Measurements from ENCODE around the gene MSRB3. TPM values are rescaled to one million over a fixed set of nuclear protein-coding genes. Genes with fewer than 3 reads are reported as not detected.
"Not testable (repeated sequence)": the region's sequence is repeated elsewhere in the genome, so short reads cannot be mapped to it uniquely, and the experiment has no call there.

MSRB3 gene
- total RNA-seq, 1 donor from 2014 or later: 8.3 TPM

DNA sequence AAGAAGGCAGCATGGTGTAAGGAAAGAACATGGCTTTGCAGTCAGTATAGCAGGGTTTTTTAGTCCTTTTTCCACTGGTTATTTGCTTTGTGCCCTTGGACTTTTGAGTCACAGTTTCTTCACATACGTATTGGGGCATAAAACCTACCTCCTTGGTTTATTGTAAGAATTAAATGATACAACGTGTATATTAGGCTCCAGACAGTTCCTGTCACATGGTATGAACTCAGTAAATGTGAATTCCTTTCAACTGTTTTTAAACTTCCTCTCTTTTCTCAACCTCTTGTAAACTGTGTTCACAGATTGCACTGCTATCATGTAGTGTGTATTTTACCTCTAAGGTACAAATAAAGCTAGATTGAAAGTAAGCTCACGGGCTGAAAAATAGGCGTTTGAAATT, 29.5 kb downstream of the MSRB3 start:
- Mint-ChIP-seq H3K27ac (ENCODE audit: unreplicated experiment) (no peak overlapping the region), H3K9me3 (no peaks in the 10 kb centered on the region)

DNA sequence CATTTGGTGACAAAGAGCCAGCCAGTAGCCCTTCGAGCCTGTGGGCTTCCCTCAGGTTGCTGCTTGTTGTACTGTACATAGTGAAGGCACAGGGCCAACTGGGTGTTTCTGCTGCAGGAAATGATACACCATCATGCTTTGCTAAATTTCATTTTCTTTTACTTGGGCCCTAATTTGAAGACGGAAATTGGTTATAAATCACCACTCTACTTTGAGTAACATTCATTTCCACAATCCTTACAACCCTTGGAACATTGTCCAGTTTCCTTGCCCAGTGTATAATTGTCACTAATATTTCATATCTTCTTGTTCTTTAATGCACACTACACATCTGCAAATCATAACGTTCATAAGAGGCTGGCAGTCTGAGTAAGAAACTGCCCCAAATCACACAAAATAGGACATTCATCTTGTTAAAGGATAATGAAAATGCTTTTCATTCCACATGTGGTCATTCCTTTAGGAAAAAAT, 30.2 kb downstream of the MSRB3 start:
- H3K27ac Mint-ChIP-seq (ENCODE audit: unreplicated experiment): no peak overlapping the region
- H3K4me1 Mint-ChIP-seq: peaks cover 16% of the 10 kb centered on the region

More for the DNA sequence above, 29.5 kb downstream of the MSRB3 start:
- no peak overlapping the region for H3K4me3 Mint-ChIP-seq
- TF ChIP-seq, protein P1, sequence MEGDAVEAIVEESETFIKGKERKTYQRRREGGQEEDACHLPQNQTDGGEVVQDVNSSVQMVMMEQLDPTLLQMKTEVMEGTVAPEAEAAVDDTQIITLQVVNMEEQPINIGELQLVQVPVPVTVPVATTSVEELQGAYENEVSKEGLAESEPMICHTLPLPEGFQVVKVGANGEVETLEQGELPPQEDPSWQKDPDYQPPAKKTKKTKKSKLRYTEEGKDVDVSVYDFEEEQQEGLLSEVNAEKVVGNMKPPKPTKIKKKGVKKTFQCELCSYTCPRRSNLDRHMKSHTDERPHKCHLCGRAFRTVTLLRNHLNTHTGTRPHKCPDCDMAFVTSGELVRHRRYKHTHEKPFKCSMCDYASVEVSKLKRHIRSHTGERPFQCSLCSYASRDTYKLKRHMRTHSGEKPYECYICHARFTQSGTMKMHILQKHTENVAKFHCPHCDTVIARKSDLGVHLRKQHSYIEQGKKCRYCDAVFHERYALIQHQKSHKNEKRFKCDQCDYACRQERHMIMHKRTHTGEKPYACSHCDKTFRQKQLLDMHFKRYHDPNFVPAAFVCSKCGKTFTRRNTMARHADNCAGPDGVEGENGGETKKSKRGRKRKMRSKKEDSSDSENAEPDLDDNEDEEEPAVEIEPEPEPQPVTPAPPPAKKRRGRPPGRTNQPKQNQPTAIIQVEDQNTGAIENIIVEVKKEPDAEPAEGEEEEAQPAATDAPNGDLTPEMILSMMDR (conservative IDR thresholded peaks at IDR 0.05): no peak
- no peak for DNase-seq (ENCODE audit: low read depth, low spot score)
- H3K36me3 Mint-ChIP-seq (ENCODE audit: low read depth): no peaks in the 10 kb centered on the region
- no peaks in the 10 kb centered on the region for H3K27me3 Mint-ChIP-seq (ENCODE audit: low read depth)
- peaks cover 16% of the 10 kb centered on the region for H3K4me1 Mint-ChIP-seq

DNA sequence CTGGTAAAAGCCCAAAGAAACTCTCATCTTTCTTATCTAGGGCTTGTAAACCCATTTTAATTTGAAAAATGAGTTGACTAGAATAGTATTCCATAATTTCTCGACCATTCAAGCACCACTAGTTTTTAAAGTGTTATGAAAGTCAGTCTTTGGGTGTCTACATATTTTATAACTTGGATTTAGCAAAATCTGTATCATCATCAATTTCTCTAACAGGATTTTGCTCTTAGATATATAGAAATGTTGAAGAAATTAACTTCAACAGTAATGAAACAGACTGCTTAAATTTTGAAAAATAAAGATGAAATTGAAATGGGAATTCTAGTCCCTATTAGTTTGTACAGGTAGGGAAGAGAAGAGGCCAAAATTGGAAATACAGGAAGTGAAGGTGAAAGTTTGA, 32.8 kb downstream of the MSRB3 start:
- H3K36me3 Mint-ChIP-seq (ENCODE audit: low read depth): no peaks in the 10 kb centered on the region
- peaks cover 16% of the 10 kb centered on the region for H3K4me1 Mint-ChIP-seq
- TF ChIP-seq, protein P1 (conservative IDR thresholded peaks at IDR 0.05): no peak
- H3K27ac Mint-ChIP-seq (ENCODE audit: unreplicated experiment): no peak overlapping the region
- no peak for DNase-seq (ENCODE audit: low read depth, low spot score)
- no peaks in the 10 kb centered on the region for H3K9me3 Mint-ChIP-seq
- H3K27me3 Mint-ChIP-seq (ENCODE audit: low read depth): no peaks in the 10 kb centered on the region
- H3K4me3 Mint-ChIP-seq: no peak overlapping the region

More for the DNA sequence above, 30.2 kb downstream of the MSRB3 start:
- H3K36me3 Mint-ChIP-seq (ENCODE audit: low read depth): no peaks in the 10 kb centered on the region
- TF ChIP-seq, protein P1 (conservative IDR thresholded peaks at IDR 0.05): no peak
- no peaks in the 10 kb centered on the region for H3K9me3 Mint-ChIP-seq
- H3K4me3 Mint-ChIP-seq: no peak overlapping the region
- no peaks in the 10 kb centered on the region for H3K27me3 Mint-ChIP-seq (ENCODE audit: low read depth)
- no peak for DNase-seq (ENCODE audit: low read depth, low spot score)

DNA sequence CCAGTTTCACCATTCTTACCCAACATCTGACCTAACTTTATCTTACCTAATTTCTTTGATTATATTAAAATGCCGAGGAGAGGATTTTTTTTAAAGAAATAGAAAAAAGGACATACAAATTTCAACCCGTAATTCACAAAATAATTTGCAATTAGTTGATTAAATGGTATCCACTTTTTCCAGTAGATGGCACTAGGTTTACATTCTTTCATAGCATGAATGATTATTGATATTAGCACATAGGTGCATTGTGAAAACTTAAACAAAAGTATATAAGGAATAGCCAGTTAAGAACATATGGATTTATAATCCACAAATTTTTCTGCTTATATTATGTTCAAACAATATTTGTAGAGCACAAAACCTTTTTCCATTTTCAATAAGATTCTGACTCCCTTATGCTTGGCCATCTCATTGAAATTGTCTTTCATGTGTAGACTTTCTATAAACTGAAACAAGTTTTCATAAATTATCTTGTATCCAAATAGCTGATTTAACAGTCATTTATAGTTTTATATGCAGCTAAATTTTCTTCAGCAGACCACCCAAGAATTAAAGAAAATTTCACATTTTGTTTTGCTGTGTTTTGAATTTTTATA, 35.3 kb downstream of the MSRB3 start:
- Mint-ChIP-seq H3K27me3 (ENCODE audit: low read depth) (no peaks in the 10 kb centered on the region), H3K4me3 (no peak overlapping the region), H3K36me3 (ENCODE audit: low read depth) (no peaks in the 10 kb centered on the region), H3K27ac (ENCODE audit: unreplicated experiment) (no peak overlapping the region), H3K9me3 (no peaks in the 10 kb centered on the region), H3K4me1 (no peaks in the 10 kb centered on the region)
- DNase-seq (ENCODE audit: low read depth, low spot score): no peak
- TF ChIP-seq, protein P1 (conservative IDR thresholded peaks at IDR 0.05): peak; percentile 75

DNA sequence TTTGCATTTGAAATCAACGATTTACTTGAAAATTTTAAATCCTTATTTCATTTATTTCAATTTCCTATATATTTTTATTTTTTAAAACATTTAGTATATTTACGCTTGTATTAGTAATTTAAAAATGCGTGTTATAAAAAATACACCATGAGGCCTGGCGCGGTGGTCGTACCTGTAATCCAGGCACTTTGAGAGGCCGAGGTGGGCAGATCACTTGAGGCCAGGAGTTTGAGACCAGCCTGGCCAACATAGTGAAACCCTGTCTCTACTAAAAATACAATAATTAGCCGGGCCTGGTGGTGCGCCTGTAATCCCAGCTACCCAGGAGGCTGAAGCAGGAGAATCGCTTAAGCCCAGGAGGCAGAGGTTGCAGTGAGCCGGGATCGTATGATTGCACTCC, 36.8 kb downstream of the MSRB3 start:
- not testable (repeated sequence) for DNase-seq (ENCODE audit: low read depth, low spot score); H3K27me3 Mint-ChIP-seq (ENCODE audit: low read depth); H3K9me3 Mint-ChIP-seq; H3K4me1 Mint-ChIP-seq; H3K27ac Mint-ChIP-seq (ENCODE audit: unreplicated experiment); H3K4me3 Mint-ChIP-seq; H3K36me3 Mint-ChIP-seq (ENCODE audit: low read depth)

DNA sequence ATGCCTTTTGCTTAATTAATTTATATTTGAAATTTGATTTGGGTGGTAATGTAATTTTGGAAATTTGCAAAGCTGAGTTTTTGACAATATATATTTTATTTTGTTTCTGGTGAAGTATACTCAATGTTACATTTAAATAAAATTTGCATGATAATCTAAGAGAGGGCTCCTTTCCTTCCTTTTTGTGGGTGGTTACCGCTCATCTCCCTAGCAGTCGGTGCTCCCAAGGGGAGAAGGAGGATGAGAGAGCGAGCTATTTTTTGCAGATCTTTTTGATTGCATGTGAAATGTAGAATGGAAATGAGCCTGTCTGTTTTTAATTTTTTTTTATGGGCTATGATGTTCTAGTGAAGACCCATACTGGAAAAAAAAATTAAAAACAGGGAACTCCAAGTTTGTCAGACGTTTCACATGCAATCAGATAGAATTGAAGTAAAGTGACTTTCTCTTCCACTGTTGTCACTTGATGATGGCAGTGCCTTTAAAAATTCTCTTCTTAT, 39.8 kb downstream of the MSRB3 start:
- H3K9me3 Mint-ChIP-seq: no peaks in the 10 kb centered on the region
- H3K36me3 Mint-ChIP-seq (ENCODE audit: low read depth): no peaks in the 10 kb centered on the region
- H3K27ac Mint-ChIP-seq (ENCODE audit: unreplicated experiment): no peak overlapping the region
- TF ChIP-seq, protein P1 (conservative IDR thresholded peaks at IDR 0.05): no peak
- no peaks in the 10 kb centered on the region for H3K4me1 Mint-ChIP-seq
- H3K4me3 Mint-ChIP-seq: no peak overlapping the region
- H3K27me3 Mint-ChIP-seq (ENCODE audit: low read depth): no peaks in the 10 kb centered on the region
- DNase-seq (ENCODE audit: low read depth, low spot score): no peak

Data from neural crest cell (in vitro differentiated cells).